GM21619 (cell line): ENCODE measurements around the gene TMOD1.
A peak's percentile ranks its signal among the peaks of the same experiment; 100 is the strongest.

Experiments
- ATAC-seq: cut with Tn5 transposase; IDR thresholded peaks from one replicate; pipeline ENCODE4 v1.9.1; 2021; ENCODE audit not compliant: unreplicated experiment

TMOD1 gene

GRCh38 chr9:97630591-97630990, 129.1 kb downstream of the TMOD1 start:
- ATAC-seq = no peak

GRCh38 chr9:97632248-97632984, 130.9 kb downstream of the TMOD1 start:
- peak; percentile 4 for ATAC-seq

- peak; percentile 84 for ATAC-seq
Observed at GRCh38 chr9:97632985-97633858, 131.8 kb downstream of the TMOD1 start, which contains the start of the genes NCBP1 and TSTD2. TSS of gene NCBP1 (plus strand) at chr9:97633821. CDS start at chr9:97633882, 61 bp downstream. TSS of gene TSTD2 (minus strand) at chr9:97633368. CDS start at chr9:97627562, 5,806 bp downstream.

GRCh38 chr9:97633859-97634490, 132.5 kb downstream of the TMOD1 start:
- ATAC-seq = peak; percentile 0

- no peak for ATAC-seq
Observed at GRCh38 chr9:97635026-97635425, 133.6 kb downstream of the TMOD1 start.

- no peak for ATAC-seq
Observed at GRCh38 chr9:97636903-97637302, 135.4 kb downstream of the TMOD1 start.

- ATAC-seq = no peak
Observed at GRCh38 chr9:97638666-97639065, 137.2 kb downstream of the TMOD1 start.

GRCh38 chr9:97640325-97640724, 138.9 kb downstream of the TMOD1 start:
- no peak for ATAC-seq

- ATAC-seq = no peak
Observed at GRCh38 chr9:97645720-97646119, 144.3 kb downstream of the TMOD1 start.

- no peak for ATAC-seq
Observed at GRCh38 chr9:97647996-97648395, 146.5 kb downstream of the TMOD1 start.
